Calu3 (cell line): ENCODE results near the gene NEU2. TPM values are rescaled to one million over a fixed set of nuclear protein-coding genes. Genes with fewer than 3 reads are reported as not detected.

Source experiments
- BruUV-seq: library from RNA; stranded (reverse); fragments of 400-500 nt; replicated peaks from 2 replicates; lab custom pipeline; 2021; lab: Mats Ljungman, UMichigan
- CTCF ChIA-PET: fragments of 300-600 bp; sonication (Branson Sonifier 250); formaldehyde crosslinking; loops from one replicate; lab custom pipeline; 2022; ENCODE audit warnings: antibody characterized with exemption; lab: Charles Lee
- DNase-seq: peaks from one replicate; pipeline ENCODE4 v3.0.0; 2022
- H3K27ac Mint-ChIP-seq: one replicate; pipeline ENCODE4 v1.8.0; 2022; ENCODE audit warnings: mixed read lengths; ENCODE audit not compliant: unreplicated experiment
- H3K27me3 Mint-ChIP-seq: one replicate; pipeline ENCODE4 v1.8.0; 2022; ENCODE audit warnings: mixed read lengths; ENCODE audit not compliant: unreplicated experiment
- H3K36me3 Mint-ChIP-seq: one replicate; pipeline ENCODE4 v1.8.0; 2022; ENCODE audit warnings: mild to moderate bottlenecking, moderate library complexity, mixed read lengths; ENCODE audit not compliant: insufficient read depth, unreplicated experiment
- H3K4me1 Mint-ChIP-seq: one replicate; pipeline ENCODE4 v1.8.0; 2022; ENCODE audit warnings: mild to moderate bottlenecking, low read depth, mixed read lengths; ENCODE audit not compliant: unreplicated experiment
- H3K4me3 Mint-ChIP-seq: one replicate; pipeline ENCODE4 v1.8.0; 2022; ENCODE audit warnings: mild to moderate bottlenecking, low read depth, moderate library complexity, mixed read lengths; ENCODE audit not compliant: unreplicated experiment
- H3K9me3 Mint-ChIP-seq: one replicate; pipeline ENCODE4 v1.8.0; 2022; ENCODE audit warnings: low read depth, mixed read lengths; ENCODE audit not compliant: unreplicated experiment
- CTCF ChIP-seq: fragments of 200-600 bp; IDR thresholded peaks from one replicate; pipeline ENCODE4 v1.8.0; 2022; ENCODE audit warnings: antibody characterized with exemption; ENCODE audit not compliant: unreplicated experiment
- intact Hi-C: fragments of 100-400 bp; cut with micrococcal nuclease; formaldehyde crosslinking; loops from one replicate; pipeline ENCODE4 v1.10.0; 2022; ENCODE audit not compliant: unreplicated experiment
- total RNA-seq: library from RNA; stranded (reverse); gene quantifications from 2 replicates; pipeline ENCODE4 v1.2.3, GENCODE V29; 2022

NEU2 gene
- total RNA-seq, 1 experiment from 2014 or later: not detected

GRCh38 chr2:233068762-233069418, 36.4 kb downstream of the NEU2 start:
- no peak for TF ChIP-seq CTCF
- Mint-ChIP-seq H3K27me3 (peaks cover 15% of the 10 kb centered on the region), H3K4me3 (no peak overlapping the region), H3K9me3 (peaks cover 3% of the 10 kb centered on the region), H3K27ac (no peak overlapping the region), H3K4me1 (no peaks in the 10 kb centered on the region), H3K36me3 (no peaks in the 10 kb centered on the region)
- BruUV-seq: no TSS peak
- DNase-seq: no peak
- CTCF ChIA-PET: interaction anchor here (0.8 kb wide), 1 partner anchor 20 kb away, joined by 4 read pairs; no protein-coding TSS in a partner anchor
- intact Hi-C loops: no loop called here

- Mint-ChIP-seq H3K27ac (no peak overlapping the region), H3K27me3 (peaks cover 15% of the 10 kb centered on the region), H3K36me3 (no peaks in the 10 kb centered on the region), H3K4me3 (no peak overlapping the region), H3K9me3 (peaks cover 3% of the 10 kb centered on the region), H3K4me1 (no peaks in the 10 kb centered on the region)
- TF ChIP-seq CTCF: no peak
- DNase-seq: no peak
- CTCF ChIA-PET: no interaction called here
- BruUV-seq: no TSS peak
- intact Hi-C loops: no loop called here
These were observed 40.4 kb downstream of the NEU2 start for GRCh38 chr2:233072838-233073237.

DNA sequence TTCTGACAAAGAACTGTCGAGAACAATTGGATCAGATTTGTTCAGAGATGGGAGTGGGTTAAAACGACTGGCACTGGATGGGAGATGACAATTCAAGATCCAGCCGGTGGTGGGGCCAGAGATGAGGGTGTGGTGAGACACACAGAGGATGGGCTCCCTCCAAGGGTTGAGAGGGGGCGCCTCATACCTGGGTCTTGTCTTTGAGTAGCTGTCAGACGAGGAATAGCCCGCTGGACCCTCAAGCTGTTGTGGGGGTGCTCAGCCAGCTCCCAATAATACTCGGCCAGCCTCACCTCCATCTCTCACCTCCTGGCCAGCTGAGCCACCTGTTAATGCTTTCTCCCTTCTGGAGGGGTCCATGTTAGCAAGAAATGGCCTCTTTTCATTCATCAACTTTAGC, 41.6 kb downstream of the NEU2 start:
- no peak overlapping the region for H3K4me3 Mint-ChIP-seq
- BruUV-seq: no TSS peak
- CTCF ChIA-PET: no interaction called here

GRCh38 chr2:233075141-233075965, 42.9 kb downstream of the NEU2 start:
- H3K4me1 Mint-ChIP-seq: no peaks in the 10 kb centered on the region
- H3K36me3 Mint-ChIP-seq: no peaks in the 10 kb centered on the region
- no TSS peak for BruUV-seq
- intact Hi-C loops: no loop called here
- H3K9me3 Mint-ChIP-seq: peaks cover 3% of the 10 kb centered on the region
- CTCF ChIA-PET: no interaction called here
- no peak overlapping the region for H3K4me3 Mint-ChIP-seq
- DNase-seq: no peak
- H3K27ac Mint-ChIP-seq: no peak overlapping the region
- TF ChIP-seq CTCF: no peak
- H3K27me3 Mint-ChIP-seq: peaks cover 16% of the 10 kb centered on the region

More for the DNA sequence above, 41.6 kb downstream of the NEU2 start:
- Mint-ChIP-seq H3K27ac (no peak overlapping the region), H3K9me3 (peaks cover 3% of the 10 kb centered on the region), H3K4me1 (no peaks in the 10 kb centered on the region), H3K36me3 (no peaks in the 10 kb centered on the region), H3K27me3 (peaks cover 5% of the 10 kb centered on the region)
- no peak for TF ChIP-seq CTCF
- intact Hi-C loops: no loop called here
- no peak for DNase-seq
